Body of pancreas (tissue), 4 donors: ENCODE data around the gene NKAP.

Experiments
- CTCF ChIP-seq, 7 experiments: fragments of 450-650 bp in 4 of 7; fragments of 200-600 bp in 3 of 7; sonication (generic) in 3 of 7; IDR thresholded peaks; one replicate each; pipeline ENCODE4 v1.5.1; 2016 to 2019; ENCODE audit warnings: antibody characterized with exemption in 7 of 7
- POLR2A ChIP-seq, 3 donors: fragments of 450-650 bp; IDR thresholded peaks; one replicate each; pipeline ENCODE4 v1.6.1; 2016; ENCODE audit warnings: antibody characterized with exemption in 3 of 3, mild to moderate bottlenecking in 2 of 3

- TF ChIP-seq CTCF (IDR thresholded peaks at IDR 0.05) (no peak), POLR2A (IDR thresholded peaks at IDR 0.05) (no peak)
Observed at GRCh38 chrX:119941336-119941735, 2.2 kb downstream of the NKAP start.
